H1 (cell line): ENCODE results near the gene C9orf50. TPM values are rescaled to one million over a fixed set of nuclear protein-coding genes. Genes with fewer than 3 reads are reported as not detected.

Experiments
- polyA plus RNA-seq, 7 experiments: library from polyadenylated mRNA; depleted of rRNA in 3 of 7; stranded (reverse) in 5 of 7; unstranded in 2 of 7; fragments of >200 nt in 5 of 7; fragments of 200-250 nt in 2 of 7; gene quantifications; 1 replicate in 5 of 7; 2 replicates in 1 of 7; 4 replicates in 1 of 7; pipeline versions ENCODE4 v1.2.1 to v1.2.3, GENCODE V29; 2011 to 2013; ENCODE audit warnings: missing spikeins in 2 of 7, mixed read lengths in 2 of 7
- total RNA-seq: library from RNA; stranded (reverse); fragmentation: NEBNext Ultra II Directional; extraction: Animal tissue kit (Norgen Biotek cat#: 25700); gene quantifications from 2 replicates; pipeline ENCODE4 v1.2.1, GENCODE V29; 2021
- TF ChIP-seq, protein P1 (sequence below): IDR thresholded peaks from 2 replicates; pipeline ENCODE4 v1.6.1; 2012; ENCODE audit warnings: inconsistent platforms

Gene C9orf50
- total and polyA plus RNA-seq, 2 of the 8 experiments (the other 6 are each of a cell fraction or from before 2014, with no cell fraction given): not detected

- TF ChIP-seq, protein P1, sequence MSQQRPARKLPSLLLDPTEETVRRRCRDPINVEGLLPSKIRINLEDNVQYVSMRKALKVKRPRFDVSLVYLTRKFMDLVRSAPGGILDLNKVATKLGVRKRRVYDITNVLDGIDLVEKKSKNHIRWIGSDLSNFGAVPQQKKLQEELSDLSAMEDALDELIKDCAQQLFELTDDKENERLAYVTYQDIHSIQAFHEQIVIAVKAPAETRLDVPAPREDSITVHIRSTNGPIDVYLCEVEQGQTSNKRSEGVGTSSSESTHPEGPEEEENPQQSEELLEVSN: no peak
Measured at GRCh38 chr9:129631674-129632129, 10.8 kb upstream of the C9orf50 start (continued).
